Left lung (tissue), 10 donors: Measurements from ENCODE around the gene PTDSS2. TPM values are rescaled to one million over a fixed set of nuclear protein-coding genes. Genes with fewer than 3 reads are reported as not detected.

ENCODE experiments used
- ATAC-seq: fragments of 200-7000 bp; cut with Tn5 transposase; one replicate; pipeline ENCODE4 v1.9.1; 2020; ENCODE audit warnings: moderate library complexity
- DNase-seq, 4 donors: peaks; one replicate each; pipeline ENCODE4 v3.0.0-alpha.2; 2013 to 2020
- H3K27ac ChIP-seq, 2 donors: fragments of 200-600 bp; sonication (generic) in 1 of 2; one replicate each; pipeline versions ENCODE4 v1.5.0 to v1.8.0; 2020 to 2021
- H3K27me3 ChIP-seq, 2 donors: fragments of 200-600 bp; sonication (generic) in 1 of 2; one replicate each; pipeline versions ENCODE4 v1.5.0 to v1.8.0; 2020 to 2021
- H3K36me3 ChIP-seq, 2 donors: fragments of 200-600 bp; sonication (generic) in 1 of 2; one replicate each; pipeline versions ENCODE4 v1.5.0 to v1.8.0; 2020 to 2021
- H3K4me1 ChIP-seq, 2 donors: fragments of 200-600 bp; one replicate each; pipeline ENCODE4 v1.8.0; 2021
- H3K4me3 ChIP-seq, 2 donors: fragments of 200-600 bp; sonication (generic) in 1 of 2; one replicate each; pipeline versions ENCODE4 v1.5.0 to v1.8.0; 2020 to 2021; ENCODE audit warnings: mild to moderate bottlenecking in 1 of 2
- H3K9me3 ChIP-seq, 2 donors: fragments of 200-600 bp; sonication (generic) in 1 of 2; one replicate each; pipeline versions ENCODE4 v1.5.0 to v1.8.0; 2020 to 2021
- CTCF ChIP-seq, 2 donors: fragments of 200-600 bp; sonication (generic) in 1 of 2; IDR thresholded peaks; one replicate each; pipeline versions ENCODE4 v1.5.0 to v1.8.0; 2021; ENCODE audit warnings: antibody characterized with exemption in 2 of 2
- intact Hi-C, 2 donors: fragments of 100-400 bp; cut with DNase I; formaldehyde crosslinking; loops; one replicate each; pipeline versions ENCODE4 v1.11.2 to v1.14.2; 2022
- polyA plus RNA-seq, 6 donors: library from polyadenylated mRNA; unstranded; fragments of 120-200 nt; gene quantifications; one replicate each; pipeline ENCODE4 v1.2.1, GENCODE V29; 2013; ENCODE audit not compliant: insufficient read length in 6 of 6
- total RNA-seq, 2 donors: library from RNA; stranded (reverse); fragmentation: NEBNext Ultra II Directional; extraction: Animal tissue kit (Norgen Biotek cat#: 25700); gene quantifications; one replicate each; pipeline ENCODE4 v1.2.1, GENCODE V29; 2021
- donor health status: DM: no; HTN: yes; CAD: no.
- donor health status: DM: no; HTN: no; CAD: no.

Gene PTDSS2
- total and polyA plus RNA-seq, 8 donors: 21.5 to 30.3 (median 25.7) TPM

- Histone ChIP-seq H3K36me3 (peaks cover 0 to 15% of the 10 kb centered on the region in 2 donors), H3K4me3 (no peak overlapping the region), H3K4me1 (peaks cover 7 to 21% of the 10 kb centered on the region in 2 donors), H3K27me3 (no peaks in the 10 kb centered on the region), H3K27ac (no peak overlapping the region), H3K9me3 (peaks cover 0 to 5% of the 10 kb centered on the region in 2 donors)
- peak in 1 of 4 donors; percentile 28 for DNase-seq
- no peak for ATAC-seq
- TF ChIP-seq CTCF (IDR thresholded peaks at IDR 0.05): no peak
- intact Hi-C loops: no loop called here
Observed at GRCh38 chr11:404551-405264, 45.4 kb upstream of the PTDSS2 start.

- H3K9me3 ChIP-seq: no peaks in the 10 kb centered on the region
- DNase-seq (peak in 2 of 4 donors; percentile 34 to 48), ATAC-seq (no peak)
- H3K27me3 ChIP-seq: no peaks in the 10 kb centered on the region
- intact Hi-C loops: no loop called here
- H3K36me3 ChIP-seq: peaks cover 0 to 12% of the 10 kb centered on the region in 2 donors
- no peak overlapping the region for H3K4me3 ChIP-seq
- no peak for TF ChIP-seq CTCF (IDR thresholded peaks at IDR 0.05)
- peaks cover 7 to 21% of the 10 kb centered on the region in 2 donors for H3K4me1 ChIP-seq
- H3K27ac ChIP-seq: no peak overlapping the region
Observed at GRCh38 chr11:405323-405953, 44.6 kb upstream of the PTDSS2 start.

- TF ChIP-seq CTCF (IDR thresholded peaks at IDR 0.05): no peak
- H3K27me3 ChIP-seq: no peaks in the 10 kb centered on the region
- H3K36me3 ChIP-seq: peaks cover 0 to 12% of the 10 kb centered on the region in 2 donors
- ATAC-seq (peak; percentile 2), DNase-seq (peak in 2 of 4 donors; percentile 37 to 74)
- intact Hi-C loops: no loop called here
- H3K4me3 ChIP-seq: peak overlapping the region; percentile 41 to 57
- no peaks in the 10 kb centered on the region for H3K9me3 ChIP-seq
- H3K27ac ChIP-seq: peak overlapping the region in 1 of 2 donors; percentile 73
- H3K4me1 ChIP-seq: peaks cover 7 to 21% of the 10 kb centered on the region in 2 donors
Observed at GRCh38 chr11:405954-406795, 43.9 kb upstream of the PTDSS2 start.

DNA sequence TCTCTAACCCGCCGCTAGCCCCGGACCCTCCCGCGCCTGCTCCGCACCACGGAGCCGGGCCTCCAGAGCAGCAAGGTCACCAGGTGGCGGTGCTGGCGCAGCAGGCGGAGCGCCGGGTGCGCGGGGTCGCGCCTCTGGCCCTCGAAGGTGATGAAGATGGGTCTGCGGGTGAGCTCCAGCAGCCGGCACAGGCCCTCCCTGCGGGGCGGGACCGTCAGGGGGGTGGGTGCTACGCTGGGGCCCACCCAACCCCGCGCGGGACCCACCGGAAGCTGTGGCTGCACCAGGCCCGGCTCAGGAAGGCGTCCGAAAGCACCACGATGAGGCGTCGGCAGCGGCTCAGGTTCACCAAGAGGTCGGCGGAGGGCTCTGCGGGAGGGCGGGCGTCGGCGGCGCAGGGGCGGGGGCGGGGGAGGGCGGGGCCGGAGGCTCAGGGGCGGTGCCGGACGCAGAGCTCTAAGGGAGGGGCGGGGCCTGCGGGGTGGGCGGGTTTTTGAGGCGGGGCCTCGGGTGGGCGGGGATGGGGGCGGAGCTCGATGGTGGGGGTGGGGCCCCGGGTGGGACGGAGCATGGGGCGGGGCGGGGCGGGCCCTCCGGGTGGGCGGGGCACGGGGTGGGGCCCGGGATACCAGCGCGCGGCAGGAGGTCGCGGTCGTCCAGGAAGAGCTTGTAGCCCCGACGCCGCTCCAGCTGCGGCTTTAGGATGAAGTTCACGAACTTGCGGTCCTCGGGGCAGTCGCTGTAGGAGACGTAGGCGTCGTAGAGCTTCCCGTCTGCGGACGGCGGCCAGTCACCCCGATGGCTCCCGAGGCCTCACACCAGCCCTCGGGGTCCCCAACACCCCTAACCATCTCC, 43.1 kb upstream of the PTDSS2 start:
- Histone ChIP-seq H3K4me1 (peaks cover 7 to 21% of the 10 kb centered on the region in 2 donors), H3K27ac (peak overlapping the region; percentile 0 to 73), H3K36me3 (peaks cover 0 to 12% of the 10 kb centered on the region in 2 donors), H3K27me3 (no peaks in the 10 kb centered on the region), H3K4me3 (peak overlapping the region; percentile 41 to 57), H3K9me3 (no peaks in the 10 kb centered on the region)
- no peak for TF ChIP-seq CTCF (IDR thresholded peaks at IDR 0.05)
- peak; percentile 70 for ATAC-seq
- peak in 3 of 4 donors; percentile 66 to 93 (median 88) for DNase-seq
- intact Hi-C loops: no loop called here
